IMR-90 (cell line): ENCODE measurements around the gene NPM1. TPM values are rescaled to one million over a fixed set of nuclear protein-coding genes. Genes with fewer than 3 reads are reported as not detected.

Experiments used
- ATAC-seq: fragments of 200-7000 bp; cut with Tn5 transposase; 2 replicates; pipeline ENCODE4 v1.9.1; 2020; ENCODE audit warnings: low read depth, mild to moderate bottlenecking, moderate library complexity
- BruUV-seq: library from RNA; stranded (reverse); fragments of 400-500 nt; replicated peaks from 2 replicates; lab custom pipeline; 2021; lab: Mats Ljungman, UMichigan
- CTCF ChIA-PET: fragments of 300-600 bp; formaldehyde crosslinking; extraction: SDS; loops from one replicate; lab custom pipeline; 2021; ENCODE audit warnings: antibody characterized with exemption; lab: Yijun Ruan, JAX
- POLR2A ChIA-PET: fragments of 300-600 bp; sonication (Branson Sonifier 250); formaldehyde crosslinking; loops from one replicate; lab custom pipeline; 2022; ENCODE audit warnings: antibody characterized with exemption; ENCODE audit not compliant: unreplicated experiment; lab: Charles Lee
- DNase-seq: peaks from one replicate; pipeline ENCODE4 v3.0.0; 2013
- H2AFZ ChIP-seq: replicated peaks from 2 replicates; pipeline ENCODE3; 2013; ENCODE audit warnings: low read length, mild to moderate bottlenecking; ENCODE audit not compliant: poor library complexity
- H2AK5ac ChIP-seq: 2 replicates; pipeline ENCODE4 v1.6.1; 2013; ENCODE audit warnings: low read depth, low read length, inconsistent platforms
- H2AK9ac ChIP-seq: replicated peaks from 2 replicates; pipeline ENCODE3; 2013; ENCODE audit warnings: mild to moderate bottlenecking, low read depth, low read length, moderate library complexity; ENCODE audit not compliant: poor library complexity
- H2BK120ac ChIP-seq: 2 replicates; pipeline ENCODE4 v1.6.1; 2013; ENCODE audit warnings: low read depth, low read length, inconsistent platforms
- H2BK15ac ChIP-seq: 3 replicates; pipeline ENCODE4 v1.6.1; 2013; ENCODE audit warnings: low read depth, low read length, inconsistent platforms
- H2BK20ac ChIP-seq: 2 replicates; pipeline ENCODE4 v1.6.1; 2013; ENCODE audit warnings: low read depth, mild to moderate bottlenecking, inconsistent platforms, low read length, moderate library complexity
- H2BK5ac ChIP-seq: 2 replicates; pipeline ENCODE4 v1.6.1; 2013; ENCODE audit warnings: mild to moderate bottlenecking, low read depth, low read length, inconsistent platforms; ENCODE audit not compliant: poor library complexity, severe bottlenecking
- H3K14ac ChIP-seq: replicated peaks from 2 replicates; pipeline ENCODE4 v1.6.1; 2013; ENCODE audit warnings: low read depth, low read length, inconsistent platforms
- H3K18ac ChIP-seq: 2 replicates; pipeline ENCODE4 v1.6.1; 2013; ENCODE audit warnings: low read depth, low read length, control low read depth
- H3K23ac ChIP-seq: 2 replicates; pipeline ENCODE4 v1.6.1; 2013; ENCODE audit warnings: low read depth, low read length, inconsistent platforms
- H3K27ac ChIP-seq: 2 replicates; pipeline ENCODE4 v1.5.1; 2013; ENCODE audit warnings: mild to moderate bottlenecking, control low read depth, low read length; ENCODE audit not compliant: insufficient read depth
- H3K27me3 ChIP-seq: 2 replicates; pipeline ENCODE4 v1.6.1; 2013; ENCODE audit warnings: low read length; ENCODE audit not compliant: control insufficient read depth, insufficient read depth
- H3K36me3 ChIP-seq: 2 replicates; pipeline ENCODE4 v1.6.1; 2013; ENCODE audit warnings: low read length, mixed read lengths; ENCODE audit not compliant: control insufficient read depth, insufficient read depth
- H3K4ac ChIP-seq: 2 replicates; pipeline ENCODE4 v1.6.1; 2013; ENCODE audit warnings: low read depth, low read length, inconsistent platforms
- H3K4me1 ChIP-seq: 2 replicates; pipeline ENCODE4 v1.6.1; 2013; ENCODE audit warnings: low read length, mixed read lengths; ENCODE audit not compliant: control insufficient read depth, insufficient read depth
- H3K4me2 ChIP-seq: 2 replicates; pipeline ENCODE4 v1.6.1; 2013; ENCODE audit warnings: low read depth, mild to moderate bottlenecking, control low read depth, low read length, moderate library complexity
- H3K4me3 ChIP-seq: 2 replicates; pipeline ENCODE4 v1.5.1; 2013; ENCODE audit warnings: low read depth, mild to moderate bottlenecking, control low read depth, low read length, moderate library complexity; ENCODE audit not compliant: insufficient read depth
- H3K56ac ChIP-seq: 2 replicates; pipeline ENCODE4 v1.6.1; 2013; ENCODE audit warnings: low read length, inconsistent platforms; ENCODE audit not compliant: insufficient read depth; ENCODE audit errors: extremely low read depth
- H3K79me1 ChIP-seq, 2 experiments: 2 replicates each; pipeline ENCODE4 v1.6.1; 2013; ENCODE audit warnings: low read length in 2 of 2, inconsistent platforms in 1 of 2, low read depth in 1 of 2
- H3K9ac ChIP-seq: 2 replicates; pipeline ENCODE4 v1.6.1; 2013; ENCODE audit warnings: low read depth, low read length, control low read depth
- H3K9me1 ChIP-seq: 2 replicates; pipeline ENCODE4 v1.6.1; 2013; ENCODE audit warnings: low read length, inconsistent platforms; ENCODE audit not compliant: insufficient read depth
- H3K9me3 ChIP-seq: 2 replicates; pipeline ENCODE4 v1.6.1; 2013; ENCODE audit warnings: low read length; ENCODE audit not compliant: control insufficient read depth, insufficient read depth
- H4K20me1 ChIP-seq: 2 replicates; pipeline ENCODE4 v1.6.1; 2013; ENCODE audit warnings: low read length, inconsistent platforms; ENCODE audit not compliant: insufficient read depth
- H4K5ac ChIP-seq: 2 replicates; pipeline ENCODE4 v1.6.1; 2013; ENCODE audit warnings: mild to moderate bottlenecking, low read depth, low read length, control low read depth
- H4K8ac ChIP-seq, 2 experiments: 2 replicates each; pipeline ENCODE4 v1.6.1; 2013; ENCODE audit warnings: low read depth in 2 of 2, low read length in 2 of 2, control low read depth in 1 of 2, inconsistent platforms in 1 of 2
- H4K91ac ChIP-seq: 2 replicates; pipeline ENCODE4 v1.6.1; 2013; ENCODE audit warnings: low read depth, low read length, inconsistent platforms; ENCODE audit not compliant: insufficient read depth
- BHLHE40 ChIP-seq: fragments of 150-350 bp; IDR thresholded peaks from 2 replicates; pipeline ENCODE4 v1.6.1; 2016; ENCODE audit warnings: mild to moderate bottlenecking, low read depth, low read length
- CEBPB ChIP-seq: IDR thresholded peaks from 2 replicates; pipeline ENCODE4 v1.6.1; 2012; ENCODE audit warnings: low read depth, low read length, improper control_type of control experiment
- CHD1 ChIP-seq: IDR thresholded peaks from 2 replicates; pipeline ENCODE4 v1.6.1; 2012; ENCODE audit warnings: low read depth, low read length, improper control_type of control experiment
- FOS ChIP-seq: fragments of 150-350 bp; IDR thresholded peaks from 2 replicates; pipeline ENCODE4 v1.6.1; 2016; ENCODE audit warnings: low read depth, low read length
- MAFK ChIP-seq: IDR thresholded peaks from 2 replicates; pipeline ENCODE4 v1.6.1; 2012; ENCODE audit warnings: low read depth, low read length, improper control_type of control experiment
- MAZ ChIP-seq: IDR thresholded peaks from 2 replicates; pipeline ENCODE4 v1.6.1; 2012; ENCODE audit warnings: low read depth, mild to moderate bottlenecking, low read length, improper control_type of control experiment, moderate library complexity, borderline replicate concordance
- MXI1 ChIP-seq: IDR thresholded peaks from 2 replicates; pipeline ENCODE4 v1.6.1; 2012; ENCODE audit warnings: low read depth, mild to moderate bottlenecking, low read length, moderate library complexity, borderline replicate concordance
- NFE2L2 ChIP-seq: fragments of 150-350 bp; IDR thresholded peaks from 2 replicates; pipeline ENCODE4 v1.6.1; 2016; ENCODE audit warnings: low read depth, mild to moderate bottlenecking, low read length
- POLR2A ChIP-seq: IDR thresholded peaks from 2 replicates; pipeline ENCODE4 v1.6.1; 2012; ENCODE audit warnings: mild to moderate bottlenecking, low read depth, low read length
- RAD21 ChIP-seq: IDR thresholded peaks from 2 replicates; pipeline ENCODE4 v1.6.1; 2012; ENCODE audit warnings: low read length, improper control_type of control experiment
- RCOR1 ChIP-seq: IDR thresholded peaks from 2 replicates; pipeline ENCODE4 v1.6.1; 2012; ENCODE audit warnings: mild to moderate bottlenecking, low read length, improper control_type of control experiment; ENCODE audit not compliant: insufficient replicate concordance
- RFX5 ChIP-seq: IDR thresholded peaks from 2 replicates; pipeline ENCODE4 v1.8.0; 2012; ENCODE audit warnings: low read depth, mild to moderate bottlenecking, low read length, moderate library complexity
- SMC3 ChIP-seq: fragments of 150-350 bp; IDR thresholded peaks from 2 replicates; pipeline ENCODE4 v1.6.1; 2016; ENCODE audit warnings: low read depth, mild to moderate bottlenecking, antibody characterized with exemption, low read length, moderate library complexity
- WGBS, 2 experiments: methylation state at CpG; one replicate each; pipeline versions ENCODE4 v1.1.5 to v1.1.7; 2013; ENCODE audit warnings: missing lambda C conversion rate in 2 of 2; ENCODE audit not compliant: insufficient read length in 1 of 2; ENCODE audit errors: extremely low coverage in 2 of 2; 5-methylcytosine and 5-hydroxymethylcytosine counted together
- dilution Hi-C: fragments of 300-500 bp; cut with HindIII; formaldehyde crosslinking; loops from one replicate; pipeline ENCODE4 v1.14.3; 2018; ENCODE audit warnings: low sequenced_read_pairs; ENCODE audit not compliant: unreplicated experiment
- in situ Hi-C: fragments of 300-500 bp; cut with MboI; formaldehyde crosslinking; loops from 3 replicates; pipeline ENCODE4 v1.14.3; 2019; ENCODE audit warnings: low sequenced_read_pairs, inconsistent platforms, mixed read lengths
- intact Hi-C: fragments of 100-400 bp; cut with micrococcal nuclease; formaldehyde crosslinking; loops from 2 replicates; pipeline ENCODE4 v1.10.0; 2022
- polyA plus RNA-seq, 3 experiments: library from polyadenylated mRNA; depleted of rRNA; stranded (reverse); fragments of >200 nt; gene quantifications; 2 replicates each; pipeline ENCODE4 v1.2.3, GENCODE V29; 2012; ENCODE audit warnings: low replicate concordance in 1 of 3
- total RNA-seq: library from RNA; depleted of rRNA; stranded (reverse); fragments of >200 nt; gene quantifications from 2 replicates; pipeline ENCODE4 v1.2.3, GENCODE V29; 2012
- TF ChIP-seq, protein P1 (sequence below): fragments of 150-350 bp; IDR thresholded peaks from 2 replicates; pipeline ENCODE4 v1.6.1; 2016; ENCODE audit warnings: low read depth, mild to moderate bottlenecking, low read length, moderate library complexity, borderline replicate concordance
- TF ChIP-seq, protein P2 (sequence below): fragments of 150-350 bp; IDR thresholded peaks from 2 replicates; pipeline ENCODE4 v1.6.1; 2017; ENCODE audit warnings: mild to moderate bottlenecking, antibody characterized with exemption, low read length, low read depth
- TF ChIP-seq, protein P3 (sequence below): conservative IDR thresholded peaks from 2 replicates; pipeline ENCODE4 v1.5.1; 2012; ENCODE audit warnings: mild to moderate bottlenecking, low read depth, low read length, improper control_type of control experiment

Gene NPM1
- total and polyA plus RNA-seq, 2 of the 4 experiments (the other 2 are of a cell fraction), result 856 to 929 TPM

DNA sequence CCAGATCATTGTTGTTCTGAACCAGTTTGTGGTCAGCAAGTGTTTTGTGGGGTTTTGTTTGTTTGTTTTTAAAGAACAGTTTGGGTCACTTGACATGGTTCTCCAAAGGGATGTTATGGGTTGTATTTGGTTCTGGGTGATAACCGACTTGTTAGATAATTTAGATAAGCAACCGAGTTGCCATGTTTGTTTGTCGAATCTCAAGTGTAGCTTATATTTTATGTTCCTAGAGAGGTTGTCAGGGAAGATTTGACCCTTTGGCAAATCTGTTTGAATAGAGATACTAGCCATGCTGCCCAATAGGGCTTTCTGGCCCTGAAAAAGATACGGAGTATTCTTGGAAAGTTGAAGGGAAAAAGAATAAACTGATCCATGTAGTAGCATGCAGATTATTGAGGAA is 19.6 kb downstream of the NPM1 start:
- Histone ChIP-seq H4K8ac (no peak overlapping the region), H3K27ac (no peak overlapping the region), H4K20me1 (peaks cover 70% of the 10 kb centered on the region), H3K56ac (no peak overlapping the region), H3K23ac (no peak overlapping the region), H2AK5ac (no peak overlapping the region), H3K9me3 (no peaks in the 10 kb centered on the region), H3K4me2 (no peak overlapping the region), H2BK5ac (no peak overlapping the region), H2AK9ac (no peak overlapping the region), H3K14ac (no peak overlapping the region), H2BK120ac (no peak overlapping the region), H4K91ac (no peak overlapping the region), H3K18ac (no peak overlapping the region), H2AFZ (no peak overlapping the region), H3K4ac (no peak overlapping the region), H2BK20ac (no peak overlapping the region), H3K9me1 (peaks cover 6% of the 10 kb centered on the region; the same call in 1 of the 2 replicates), H3K9ac (no peak overlapping the region), H3K27me3 (no peaks in the 10 kb centered on the region), H2BK15ac (no peak overlapping the region), H3K36me3 (peaks cover 40% of the 10 kb centered on the region), H4K5ac (no peak overlapping the region), H3K79me1 (peaks cover 22 to 51% of the 10 kb centered on the region in 2 experiments; a peak in 3 of 4 replicates), H3K4me3 (no peak overlapping the region), H3K4me1 (peaks cover 10% of the 10 kb centered on the region)
- TF ChIP-seq, protein P1, sequence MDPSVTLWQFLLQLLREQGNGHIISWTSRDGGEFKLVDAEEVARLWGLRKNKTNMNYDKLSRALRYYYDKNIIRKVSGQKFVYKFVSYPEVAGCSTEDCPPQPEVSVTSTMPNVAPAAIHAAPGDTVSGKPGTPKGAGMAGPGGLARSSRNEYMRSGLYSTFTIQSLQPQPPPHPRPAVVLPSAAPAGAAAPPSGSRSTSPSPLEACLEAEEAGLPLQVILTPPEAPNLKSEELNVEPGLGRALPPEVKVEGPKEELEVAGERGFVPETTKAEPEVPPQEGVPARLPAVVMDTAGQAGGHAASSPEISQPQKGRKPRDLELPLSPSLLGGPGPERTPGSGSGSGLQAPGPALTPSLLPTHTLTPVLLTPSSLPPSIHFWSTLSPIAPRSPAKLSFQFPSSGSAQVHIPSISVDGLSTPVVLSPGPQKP, result no peak
- TF ChIP-seq RAD21 (no peak), POLR2A (no peak), RFX5 (no peak), CEBPB (no peak), BHLHE40 (no peak), CHD1 (no peak), FOS (no peak), MAFK (no peak), MXI1 (no peak), NFE2L2 (no peak), SMC3 (no peak), RCOR1 (no peak), MAZ (no peak)
- TF ChIP-seq, protein P2, sequence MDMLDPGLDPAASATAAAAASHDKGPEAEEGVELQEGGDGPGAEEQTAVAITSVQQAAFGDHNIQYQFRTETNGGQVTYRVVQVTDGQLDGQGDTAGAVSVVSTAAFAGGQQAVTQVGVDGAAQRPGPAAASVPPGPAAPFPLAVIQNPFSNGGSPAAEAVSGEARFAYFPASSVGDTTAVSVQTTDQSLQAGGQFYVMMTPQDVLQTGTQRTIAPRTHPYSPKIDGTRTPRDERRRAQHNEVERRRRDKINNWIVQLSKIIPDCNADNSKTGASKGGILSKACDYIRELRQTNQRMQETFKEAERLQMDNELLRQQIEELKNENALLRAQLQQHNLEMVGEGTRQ, result no peak
- TF ChIP-seq, protein P3, sequence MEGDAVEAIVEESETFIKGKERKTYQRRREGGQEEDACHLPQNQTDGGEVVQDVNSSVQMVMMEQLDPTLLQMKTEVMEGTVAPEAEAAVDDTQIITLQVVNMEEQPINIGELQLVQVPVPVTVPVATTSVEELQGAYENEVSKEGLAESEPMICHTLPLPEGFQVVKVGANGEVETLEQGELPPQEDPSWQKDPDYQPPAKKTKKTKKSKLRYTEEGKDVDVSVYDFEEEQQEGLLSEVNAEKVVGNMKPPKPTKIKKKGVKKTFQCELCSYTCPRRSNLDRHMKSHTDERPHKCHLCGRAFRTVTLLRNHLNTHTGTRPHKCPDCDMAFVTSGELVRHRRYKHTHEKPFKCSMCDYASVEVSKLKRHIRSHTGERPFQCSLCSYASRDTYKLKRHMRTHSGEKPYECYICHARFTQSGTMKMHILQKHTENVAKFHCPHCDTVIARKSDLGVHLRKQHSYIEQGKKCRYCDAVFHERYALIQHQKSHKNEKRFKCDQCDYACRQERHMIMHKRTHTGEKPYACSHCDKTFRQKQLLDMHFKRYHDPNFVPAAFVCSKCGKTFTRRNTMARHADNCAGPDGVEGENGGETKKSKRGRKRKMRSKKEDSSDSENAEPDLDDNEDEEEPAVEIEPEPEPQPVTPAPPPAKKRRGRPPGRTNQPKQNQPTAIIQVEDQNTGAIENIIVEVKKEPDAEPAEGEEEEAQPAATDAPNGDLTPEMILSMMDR, result no peak
- WGBS, 2 experiments, result 88% methylated on average over 2 of the region's 4 CpGs; no CpG with 5 or more reads in 1 of the 2 experiments
- no peak for DNase-seq
- dilution Hi-C loops (no loop called here), in situ Hi-C loops (loop anchor here (25.0 kb wide), 2 partner anchors 780 to 880 kb away; partner anchors contain the start of genes EFCAB9, STK10 and UBTD2), intact Hi-C loops (no loop called here)
- POLR2A ChIA-PET, result no interaction called here
- CTCF ChIA-PET, result no interaction called here
- BruUV-seq, result no TSS peak
- no peak for ATAC-seq
